Hepatocyte (in vitro differentiated cells): ENCODE data around the gene FTH1. TPM values are rescaled to one million over a fixed set of nuclear protein-coding genes. Genes with fewer than 3 reads are reported as not detected.

Source experiments
- DNase-seq: peaks from one replicate; pipeline ENCODE4 v3.0.0-alpha.2; 2016; ENCODE audit warnings: low spot score
- H2AFZ ChIP-seq: fragments of 200-600 bp; sonication (generic); 2 replicates; pipeline ENCODE4 v1.6.0; 2016; ENCODE audit warnings: antibody characterized with exemption, mild to moderate bottlenecking
- H3K27ac ChIP-seq: fragments of 200-600 bp; sonication (generic); 2 replicates; pipeline ENCODE4 v1.5.1; 2016; ENCODE audit warnings: mild to moderate bottlenecking
- H3K27me3 ChIP-seq: fragments of 200-600 bp; sonication (generic); 2 replicates; pipeline ENCODE4 v1.6.1; 2016
- H3K36me3 ChIP-seq: fragments of 200-600 bp; sonication (generic); replicated peaks from 2 replicates; pipeline ENCODE4 v1.5.1; 2016; ENCODE audit warnings: low read depth; ENCODE audit not compliant: insufficient read depth
- H3K4me1 ChIP-seq: fragments of 200-600 bp; sonication (generic); 2 replicates; pipeline ENCODE4 v1.5.1; 2016; ENCODE audit warnings: mild to moderate bottlenecking, moderate library complexity; ENCODE audit not compliant: insufficient read depth
- H3K4me2 ChIP-seq: fragments of 200-600 bp; sonication (generic); 2 replicates; pipeline ENCODE4 v1.6.0; 2016
- H3K4me3 ChIP-seq: fragments of 200-600 bp; sonication (generic); 2 replicates; pipeline ENCODE4 v1.5.1; 2016; ENCODE audit warnings: mild to moderate bottlenecking
- H3K79me2 ChIP-seq: fragments of 200-600 bp; sonication (generic); 2 replicates; pipeline ENCODE4 v1.6.0; 2017; ENCODE audit warnings: mild to moderate bottlenecking
- H3K9me2 ChIP-seq: fragments of 200-600 bp; sonication (generic); replicated peaks from 2 replicates; pipeline ENCODE4 v1.6.0; 2017; ENCODE audit warnings: mild to moderate bottlenecking; ENCODE audit not compliant: insufficient read depth
- H3K9me3 ChIP-seq: fragments of 200-600 bp; sonication (generic); 2 replicates; pipeline ENCODE4 v1.5.1; 2016; ENCODE audit warnings: low read depth, mild to moderate bottlenecking
- H4K20me1 ChIP-seq: fragments of 200-600 bp; sonication (generic); 2 replicates; pipeline ENCODE4 v1.6.0; 2016; ENCODE audit warnings: mild to moderate bottlenecking; ENCODE audit not compliant: insufficient read depth, poor library complexity, severe bottlenecking
- CTCF ChIP-seq: fragments of 200-600 bp; sonication (generic); IDR thresholded peaks from 2 replicates; pipeline ENCODE4 v1.5.1; 2016; ENCODE audit warnings: antibody characterized with exemption, mild to moderate bottlenecking; ENCODE audit not compliant: poor library complexity
- EZH2 ChIP-seq: fragments of 200-600 bp; sonication (generic); IDR thresholded peaks from 2 replicates; pipeline ENCODE4 v1.6.1; 2016; ENCODE audit warnings: antibody characterized with exemption, mild to moderate bottlenecking, borderline replicate concordance
- EZH2phosphoT487 ChIP-seq: fragments of 200-600 bp; sonication (generic); IDR thresholded peaks from one replicate; pipeline ENCODE4 v1.6.1; 2018; ENCODE audit warnings: antibody characterized with exemption, mild to moderate bottlenecking, low read depth, moderate library complexity; ENCODE audit not compliant: unreplicated experiment, severe bottlenecking
- WGBS: methylation state at CpG from one replicate; pipeline ENCODE4 v1.1.6; 2016; ENCODE audit warnings: low lambda C conversion rate; ENCODE audit errors: missing lambda C conversion rate; 5-methylcytosine and 5-hydroxymethylcytosine counted together
- polyA plus RNA-seq: library from polyadenylated mRNA; unstranded; fragments of >200 nt; fragmentation: Nextera tagmentation; extraction: Ambion mirVana; gene quantifications from 2 replicates; pipeline ENCODE4 v1.2.1, GENCODE V29; 2016
- total RNA-seq: library from RNA; depleted of rRNA; stranded (reverse); fragments of >200 nt; gene quantifications from 2 replicates; pipeline ENCODE4 v1.2.3, GENCODE V29; 2014

The FTH1 gene
- total and polyA plus RNA-seq, 2 experiments from 2014 or later, result 1,071 to 8,694 TPM

GRCh38 chr11:62001450-62002191 is 34.2 kb upstream of the FTH1 start:
- peak; percentile 58 for DNase-seq
- no peak for TF ChIP-seq EZH2
- no peak for TF ChIP-seq EZH2phosphoT487
- no peak for TF ChIP-seq CTCF
- Histone ChIP-seq H2AFZ (peak overlapping the region; percentile 21), H3K4me3 (no peak overlapping the region), H3K27ac (peak overlapping the region; percentile 92), H4K20me1 (no peaks in the 10 kb centered on the region), H3K27me3 (no peaks in the 10 kb centered on the region), H3K4me1 (peaks cover 39% of the 10 kb centered on the region), H3K4me2 (peak overlapping the region; percentile 38), H3K9me3 (no peaks in the 10 kb centered on the region), H3K36me3 (no peaks in the 10 kb centered on the region), H3K9me2 (no peaks in the 10 kb centered on the region), H3K79me2 (no peaks in the 10 kb centered on the region)
- 58% methylated on average over 12 of the region's 12 CpGs for WGBS

- H3K27me3 ChIP-seq, result no peaks in the 10 kb centered on the region
Measured at GRCh38 chr11:62000539-62001446, 33.4 kb upstream of the FTH1 start.

More at GRCh38 chr11:62000539-62001446, 33.4 kb upstream of the FTH1 start:
- Histone ChIP-seq H3K79me2 (no peaks in the 10 kb centered on the region), H2AFZ (peak overlapping the region; percentile 21), H3K9me2 (no peaks in the 10 kb centered on the region), H3K9me3 (no peaks in the 10 kb centered on the region), H3K4me2 (peak overlapping the region; percentile 38), H3K4me1 (peaks cover 39% of the 10 kb centered on the region), H3K4me3 (no peak overlapping the region), H4K20me1 (no peaks in the 10 kb centered on the region), H3K27ac (peak overlapping the region; percentile 92), H3K36me3 (no peaks in the 10 kb centered on the region)
- 81% methylated on average over 23 of the region's 23 CpGs for WGBS
- no peak for TF ChIP-seq CTCF
- no peak for TF ChIP-seq EZH2
- no peak for TF ChIP-seq EZH2phosphoT487
- DNase-seq, result no peak
